Memory B cell (primary cell): ENCODE data around the gene BORCS5.

Experiments used
- ATAC-seq: fragments of 150-1000 bp; cut with Tn5 transposase; 2 replicates; pipeline ENCODE4 v1.10.0; 2021; ENCODE audit warnings: low read depth, mild to moderate bottlenecking, moderate library complexity
- DNase-seq, 2 donors: peaks; one replicate each; pipeline ENCODE4 v3.0.0; 2022; ENCODE audit warnings: low spot score in 2 of 2
- H3K27ac Mint-ChIP-seq: one replicate; pipeline ENCODE4 v1.8.0; 2022; ENCODE audit warnings: mild to moderate bottlenecking, moderate library complexity, mixed read lengths
- H3K27me3 Mint-ChIP-seq: one replicate; pipeline ENCODE4 v1.8.0; 2022; ENCODE audit warnings: mixed read lengths
- H3K36me3 Mint-ChIP-seq: one replicate; pipeline ENCODE4 v1.8.0; 2022; ENCODE audit warnings: mild to moderate bottlenecking, mixed read lengths
- H3K4me1 Mint-ChIP-seq: one replicate; pipeline ENCODE4 v1.8.0; 2022; ENCODE audit warnings: mixed read lengths
- H3K4me3 Mint-ChIP-seq: one replicate; pipeline ENCODE4 v1.8.0; 2022; ENCODE audit warnings: mild to moderate bottlenecking, moderate library complexity, mixed read lengths
- H3K9me3 Mint-ChIP-seq: one replicate; pipeline ENCODE4 v1.8.0; 2022; ENCODE audit warnings: mixed read lengths

The BORCS5 gene

DNA sequence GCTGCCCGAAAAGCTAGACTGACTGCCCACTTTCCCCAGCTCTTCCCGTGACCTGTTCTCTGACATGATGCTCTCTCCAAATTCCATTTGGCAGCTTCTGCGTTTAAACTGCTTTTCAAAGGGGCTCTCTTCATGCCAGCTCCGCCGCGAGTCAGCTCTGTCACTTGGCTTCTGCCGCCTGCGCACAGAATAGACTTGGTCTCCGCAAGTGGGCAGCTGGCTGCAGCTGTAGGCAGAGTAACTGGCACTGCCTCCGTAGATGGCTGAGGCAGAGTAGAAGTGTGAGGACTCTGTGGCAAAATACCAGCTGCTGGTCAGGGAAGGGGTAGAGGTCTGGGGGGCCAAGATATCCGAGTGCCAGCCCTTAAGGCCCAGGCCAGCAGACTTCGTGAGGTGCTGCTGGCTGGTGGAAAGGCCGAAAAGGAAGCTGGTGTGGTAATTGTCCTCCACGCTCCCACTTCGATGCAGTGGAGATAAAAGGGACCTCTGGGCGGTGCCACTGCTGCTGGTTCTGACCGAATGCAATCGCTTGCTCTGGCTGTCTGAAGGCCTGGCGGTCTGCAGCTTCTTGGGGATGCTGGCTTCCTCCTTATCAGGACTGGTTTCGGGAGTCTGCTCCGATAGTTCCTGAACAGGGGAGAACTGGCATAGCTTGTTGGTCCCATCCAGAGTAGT, 120.1 kb downstream of the BORCS5 start:
- Mint-ChIP-seq H3K9me3 (no peaks in the 10 kb centered on the region), H3K27me3 (no peaks in the 10 kb centered on the region), H3K27ac (no peak overlapping the region), H3K36me3 (peaks cover 13% of the 10 kb centered on the region), H3K4me3 (no peak overlapping the region), H3K4me1 (peaks cover 11% of the 10 kb centered on the region)
- ATAC-seq = no peak
- no peak for DNase-seq

DNA sequence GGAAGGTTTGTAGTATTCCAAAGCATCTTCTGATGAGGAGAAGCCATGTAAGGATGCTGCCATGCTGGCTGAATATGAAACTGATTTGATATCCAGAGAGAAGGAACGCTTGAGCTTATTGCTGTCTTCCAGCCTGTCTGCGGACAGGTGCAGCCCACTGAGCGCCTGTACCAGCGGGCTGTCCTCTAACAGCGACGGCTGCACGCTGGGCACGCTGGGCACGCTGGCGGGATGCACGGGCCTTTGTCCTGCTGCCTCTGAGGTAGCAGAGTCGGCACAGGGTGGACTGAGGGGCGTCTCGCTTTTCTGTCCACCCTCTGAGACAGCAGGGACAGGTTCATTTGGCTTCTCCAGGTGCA, 120.6 kb downstream of the BORCS5 start:
- Mint-ChIP-seq H3K36me3 (peaks cover 13% of the 10 kb centered on the region), H3K4me3 (no peak overlapping the region), H3K4me1 (peaks cover 14% of the 10 kb centered on the region), H3K27me3 (no peaks in the 10 kb centered on the region), H3K27ac (no peak overlapping the region), H3K9me3 (no peaks in the 10 kb centered on the region)
- ATAC-seq = no peak
- no peak for DNase-seq

DNA sequence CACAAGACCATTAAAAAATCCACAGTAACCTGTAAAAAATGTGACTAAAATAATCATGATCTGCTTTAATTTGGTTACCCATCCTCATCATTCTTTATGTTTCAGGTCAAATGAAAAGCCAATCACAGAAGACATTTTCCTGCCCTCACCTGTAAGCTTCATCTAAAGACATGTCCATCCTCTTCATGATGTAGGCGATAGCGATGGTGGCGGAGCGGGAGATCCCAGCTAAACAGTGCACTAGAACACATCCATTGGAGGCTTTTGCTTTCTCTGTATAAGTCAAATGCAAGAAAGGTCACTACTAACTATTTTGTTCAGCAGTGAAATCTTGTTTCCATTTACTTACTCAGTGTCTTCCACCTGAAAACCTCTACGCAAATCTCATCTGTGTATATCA, 123.2 kb downstream of the BORCS5 start:
- no peak for ATAC-seq
- Mint-ChIP-seq H3K4me1 (peaks cover 14% of the 10 kb centered on the region), H3K27ac (no peak overlapping the region), H3K4me3 (no peak overlapping the region), H3K27me3 (no peaks in the 10 kb centered on the region), H3K36me3 (peaks cover 8% of the 10 kb centered on the region), H3K9me3 (no peaks in the 10 kb centered on the region)
- DNase-seq = no peak

DNA sequence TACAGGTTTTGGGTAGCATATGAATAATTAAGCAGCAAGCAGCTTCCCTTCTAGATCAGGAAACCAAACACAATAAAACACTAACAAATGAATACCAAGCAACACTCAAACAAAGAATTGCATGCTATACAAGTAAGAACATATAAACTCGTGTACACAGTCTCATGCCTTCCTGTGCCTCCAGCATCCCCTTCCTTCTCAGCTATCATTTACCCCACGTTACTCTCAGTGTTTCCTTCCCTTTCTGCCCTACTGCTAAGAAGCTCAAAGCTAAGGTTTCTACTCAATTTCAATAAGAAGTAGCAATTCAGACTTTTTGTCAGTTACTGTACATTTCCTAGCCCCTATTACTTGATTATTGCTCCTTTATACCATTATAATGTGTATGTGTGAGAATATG, 124.8 kb downstream of the BORCS5 start:
- no peak overlapping the region for H3K27ac Mint-ChIP-seq
- DNase-seq (no peak), ATAC-seq (no peak)
- H3K4me1 Mint-ChIP-seq = peaks cover 9% of the 10 kb centered on the region
- H3K9me3 Mint-ChIP-seq = no peaks in the 10 kb centered on the region
- H3K36me3 Mint-ChIP-seq = peaks cover 8% of the 10 kb centered on the region
- H3K4me3 Mint-ChIP-seq = no peak overlapping the region
- no peaks in the 10 kb centered on the region for H3K27me3 Mint-ChIP-seq

DNA sequence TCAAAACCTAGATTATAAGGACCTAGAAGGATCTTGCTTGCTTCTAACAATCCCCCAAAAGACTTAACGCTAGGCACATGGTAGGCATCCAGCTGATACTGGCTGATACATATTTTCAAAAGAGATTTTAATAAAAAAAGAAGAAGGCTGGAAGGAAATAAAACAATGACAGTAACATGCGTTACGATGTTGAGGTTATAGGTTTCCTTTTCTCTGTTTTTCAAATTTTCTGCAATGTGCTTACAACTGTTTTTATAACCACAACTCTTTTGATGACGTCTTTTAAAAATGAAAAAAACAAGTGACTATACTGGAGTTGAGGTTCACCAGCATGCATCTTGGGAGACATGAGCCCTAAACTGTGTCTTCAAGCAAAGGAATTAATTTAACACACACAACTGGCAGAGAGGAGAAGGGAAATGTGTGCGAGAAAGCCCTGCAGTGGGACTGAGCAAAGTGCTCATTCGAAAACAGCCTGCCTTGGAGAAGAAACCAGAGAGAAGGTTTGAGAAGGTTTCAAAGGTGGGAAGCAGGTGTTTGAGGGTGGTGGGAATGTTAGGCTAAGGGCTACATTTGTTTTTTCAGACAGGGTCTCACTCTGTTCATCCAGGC, 125.4 kb downstream of the BORCS5 start:
- Mint-ChIP-seq H3K36me3 (peaks cover 6% of the 10 kb centered on the region), H3K4me3 (no peak overlapping the region), H3K4me1 (peaks cover 9% of the 10 kb centered on the region), H3K9me3 (no peaks in the 10 kb centered on the region), H3K27ac (peak overlapping the region; percentile 51), H3K27me3 (no peaks in the 10 kb centered on the region)
- DNase-seq (no peak), ATAC-seq (no peak)

DNA sequence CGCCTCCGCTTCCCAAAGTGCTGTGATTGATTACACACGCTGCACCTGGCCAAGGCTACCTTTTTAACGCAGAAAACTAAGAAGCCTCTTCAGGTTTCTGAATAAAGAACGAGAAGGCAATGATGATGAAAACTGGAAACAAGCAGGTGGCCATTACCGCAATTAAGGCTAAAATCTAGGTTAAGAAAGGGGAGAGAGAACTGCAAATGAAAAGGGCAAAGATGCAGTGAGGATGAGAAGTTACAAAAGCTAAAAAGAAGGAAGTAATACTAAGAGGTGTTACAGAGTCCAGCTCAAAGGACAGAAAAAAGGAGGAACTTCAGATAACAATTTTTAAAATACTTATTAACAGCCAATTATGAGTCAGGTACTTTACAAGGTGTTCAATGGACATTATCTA, 126.1 kb downstream of the BORCS5 start:
- H3K36me3 Mint-ChIP-seq = peaks cover 6% of the 10 kb centered on the region
- H3K9me3 Mint-ChIP-seq = no peaks in the 10 kb centered on the region
- ATAC-seq (peak; percentile 89), DNase-seq (peak in 1 of 2 donors; percentile 9)
- H3K27ac Mint-ChIP-seq = peak overlapping the region; percentile 51
- H3K4me3 Mint-ChIP-seq = no peak overlapping the region
- H3K27me3 Mint-ChIP-seq = no peaks in the 10 kb centered on the region
- peaks cover 9% of the 10 kb centered on the region for H3K4me1 Mint-ChIP-seq

DNA sequence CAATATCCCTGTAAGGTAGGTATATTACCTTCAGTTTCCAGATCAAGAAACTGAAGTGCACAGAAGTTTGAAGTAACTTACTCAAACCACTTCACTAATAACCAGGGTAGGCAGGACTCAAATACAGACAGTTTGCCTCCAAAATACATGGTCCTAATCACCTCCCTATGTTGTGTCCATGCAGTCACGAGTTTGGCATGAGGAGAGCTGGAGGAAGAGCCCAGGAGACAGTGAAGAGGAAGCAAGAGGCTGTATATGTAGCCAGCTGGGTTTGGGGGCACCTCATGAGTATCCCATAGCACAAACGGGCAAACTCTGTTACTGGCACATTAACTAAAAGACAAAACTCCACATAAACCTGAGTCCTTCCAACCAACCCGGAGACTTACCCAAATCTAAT, 126.6 kb downstream of the BORCS5 start:
- Mint-ChIP-seq H3K4me3 (no peak overlapping the region), H3K27me3 (no peaks in the 10 kb centered on the region), H3K36me3 (peaks cover 8% of the 10 kb centered on the region), H3K27ac (peak overlapping the region; percentile 51), H3K4me1 (peaks cover 9% of the 10 kb centered on the region), H3K9me3 (no peaks in the 10 kb centered on the region)
- no peak for DNase-seq
- ATAC-seq = no peak

DNA sequence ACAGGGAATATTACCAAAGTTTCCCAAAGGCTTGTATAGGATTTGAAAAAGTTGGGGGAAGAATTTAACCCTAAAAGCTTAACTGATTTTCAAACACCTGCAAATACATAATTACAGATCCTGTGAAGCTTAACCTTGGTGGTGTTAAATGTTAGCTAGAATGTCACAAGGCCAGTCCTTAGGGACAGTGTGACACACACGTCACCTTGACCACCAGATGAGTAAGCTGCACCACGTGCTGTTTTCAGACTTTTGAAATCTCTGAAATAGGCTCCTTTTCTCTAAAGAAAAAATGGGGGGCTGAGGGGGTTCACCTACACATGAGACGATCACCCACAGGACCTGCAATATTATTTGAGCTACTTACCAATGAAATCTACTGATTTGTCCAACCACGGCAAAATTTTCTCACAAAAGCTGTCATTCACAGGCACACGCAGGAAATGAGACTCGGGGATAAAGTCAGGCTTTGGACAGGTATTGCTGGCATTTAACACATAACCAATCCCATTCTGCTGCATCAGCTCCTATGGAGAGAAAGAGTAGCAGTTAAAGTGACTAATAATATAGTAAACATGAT, 129.9 kb downstream of the BORCS5 start:
- ATAC-seq = peak; percentile 21
- Mint-ChIP-seq H3K36me3 (peaks cover 4% of the 10 kb centered on the region), H3K27ac (no peak overlapping the region), H3K9me3 (no peaks in the 10 kb centered on the region), H3K4me1 (peaks cover 9% of the 10 kb centered on the region), H3K27me3 (no peaks in the 10 kb centered on the region), H3K4me3 (no peak overlapping the region)
- no peak for DNase-seq

DNA sequence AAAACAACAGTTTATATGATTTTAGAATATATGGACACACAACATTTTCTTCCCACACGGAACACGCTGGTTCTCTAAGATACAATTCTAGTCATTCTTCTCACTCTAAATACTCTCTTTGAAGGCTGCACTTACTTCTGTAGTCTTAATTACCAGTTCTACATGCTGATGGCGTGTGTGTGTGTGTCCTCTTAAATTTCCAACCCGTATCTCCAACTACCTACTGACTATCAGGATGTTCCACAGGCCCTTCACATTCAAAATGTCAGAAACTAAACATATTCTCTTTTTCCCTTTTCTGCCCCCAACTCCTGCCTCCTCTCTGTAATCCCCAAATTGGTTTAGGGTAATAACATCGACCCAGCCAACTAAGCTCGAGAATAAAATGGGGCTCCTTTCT, 130.6 kb downstream of the BORCS5 start:
- Mint-ChIP-seq H3K4me3 (no peak overlapping the region), H3K36me3 (peaks cover 4% of the 10 kb centered on the region), H3K27me3 (no peaks in the 10 kb centered on the region), H3K9me3 (no peaks in the 10 kb centered on the region), H3K4me1 (peaks cover 6% of the 10 kb centered on the region), H3K27ac (no peak overlapping the region)
- DNase-seq (no peak), ATAC-seq (no peak)

DNA sequence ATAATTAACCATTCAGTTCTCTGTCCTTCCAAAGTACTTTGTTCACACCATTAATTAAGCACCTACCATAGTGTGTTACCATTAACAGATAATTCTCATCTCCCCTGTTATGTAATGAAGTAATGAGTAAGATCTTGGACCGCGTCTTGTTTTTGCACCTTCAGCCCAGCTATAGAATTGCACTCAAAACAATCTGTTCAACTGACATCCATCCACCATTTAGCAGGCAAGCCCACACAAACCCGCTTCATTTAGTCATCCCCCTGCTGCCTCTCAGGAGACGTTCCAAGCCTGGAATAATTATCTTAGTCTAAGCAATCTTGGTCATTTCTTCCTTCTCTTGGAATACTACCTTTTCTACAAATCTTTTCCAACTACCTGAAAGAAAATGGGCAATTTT, 131.4 kb downstream of the BORCS5 start:
- H3K27me3 Mint-ChIP-seq = no peaks in the 10 kb centered on the region
- peaks cover 4% of the 10 kb centered on the region for H3K36me3 Mint-ChIP-seq
- H3K4me1 Mint-ChIP-seq = peaks cover 3% of the 10 kb centered on the region
- DNase-seq = no peak
- no peak overlapping the region for H3K27ac Mint-ChIP-seq
- H3K4me3 Mint-ChIP-seq = no peak overlapping the region
- H3K9me3 Mint-ChIP-seq = no peaks in the 10 kb centered on the region
- ATAC-seq = no peak

DNA sequence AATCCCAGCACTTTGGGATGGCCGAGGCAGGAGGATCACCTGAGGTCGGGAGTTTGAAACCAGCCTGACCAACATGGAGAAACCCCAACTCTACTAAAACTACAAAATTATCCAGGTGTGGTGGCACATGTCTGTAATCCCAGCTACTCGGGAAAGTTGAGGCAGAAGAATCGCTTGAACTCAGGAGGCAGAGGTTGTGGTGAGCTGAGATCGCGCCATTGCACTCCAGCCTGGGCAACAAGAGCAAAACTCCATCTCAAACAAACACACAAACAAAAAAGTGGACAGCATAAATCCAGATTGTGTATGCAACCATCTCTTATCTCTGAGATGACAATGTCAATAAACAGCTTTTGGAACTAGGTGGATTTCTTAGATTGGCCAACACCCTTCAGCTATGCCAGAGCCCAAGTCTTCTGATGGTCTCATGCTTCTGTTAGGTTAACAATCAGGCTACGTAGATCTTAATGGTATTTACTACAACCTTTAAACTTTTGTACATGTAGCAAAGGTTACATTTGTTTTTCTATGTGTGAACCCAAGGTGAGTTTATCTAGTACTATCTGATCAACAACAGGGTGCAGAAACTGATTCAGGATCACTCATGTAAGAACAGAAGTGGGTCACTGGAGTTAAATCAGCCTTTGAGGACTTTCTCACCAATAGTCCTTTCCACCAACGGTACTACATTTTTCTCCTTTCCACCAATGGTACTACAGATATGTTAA, 132.1 kb downstream of the BORCS5 start:
- Mint-ChIP-seq H3K27ac (no peak overlapping the region), H3K4me3 (no peak overlapping the region)

DNA sequence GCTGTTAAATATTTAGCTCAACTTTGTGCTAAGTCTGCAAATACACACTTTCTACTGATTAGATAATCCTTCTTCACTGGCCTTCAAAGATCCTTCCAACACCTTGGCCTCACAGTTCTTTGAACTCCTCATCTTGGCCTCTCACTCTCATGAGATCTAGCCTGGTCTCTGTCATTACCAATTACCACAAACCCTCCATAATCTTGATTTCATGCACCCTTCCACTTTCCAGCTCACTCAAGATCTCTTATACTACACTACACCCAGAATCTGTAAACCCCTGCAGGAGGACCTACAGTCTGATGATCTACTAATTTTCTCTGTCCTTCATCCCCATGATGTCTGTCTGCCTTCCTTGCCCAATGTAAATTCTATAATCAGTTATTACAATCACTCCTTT, 134.7 kb downstream of the BORCS5 start:
- no peaks in the 10 kb centered on the region for H3K9me3 Mint-ChIP-seq
- peaks cover 2% of the 10 kb centered on the region for H3K36me3 Mint-ChIP-seq
- ATAC-seq (no peak), DNase-seq (no peak)
- H3K27ac Mint-ChIP-seq = no peak overlapping the region
- no peak overlapping the region for H3K4me3 Mint-ChIP-seq
- no peaks in the 10 kb centered on the region for H3K4me1 Mint-ChIP-seq
- no peaks in the 10 kb centered on the region for H3K27me3 Mint-ChIP-seq

More for the DNA sequence above, 132.1 kb downstream of the BORCS5 start:
- Mint-ChIP-seq H3K36me3 (peaks cover 4% of the 10 kb centered on the region), H3K4me1 (no peaks in the 10 kb centered on the region), H3K27me3 (no peaks in the 10 kb centered on the region), H3K9me3 (no peaks in the 10 kb centered on the region)
- no peak for ATAC-seq
- no peak for DNase-seq

DNA sequence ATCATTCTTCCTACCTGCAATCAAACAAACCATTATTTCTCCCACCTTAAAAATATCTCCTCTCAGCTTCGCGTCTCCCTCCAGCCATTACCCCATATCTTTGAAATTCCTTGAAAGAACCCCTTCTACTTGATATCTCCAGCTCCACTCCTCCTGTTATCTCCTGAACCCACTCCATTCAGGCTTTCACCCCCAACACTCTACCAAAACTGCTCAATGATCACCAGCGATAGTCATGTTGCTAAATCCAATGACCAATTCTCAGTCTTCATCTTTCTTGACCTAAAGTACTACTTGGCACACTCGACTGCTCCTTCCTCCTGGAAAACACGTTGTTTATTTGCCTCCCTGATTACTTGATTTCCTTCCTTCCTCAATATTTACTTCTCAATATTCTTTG, 135.7 kb downstream of the BORCS5 start:
- Mint-ChIP-seq H3K27me3 (no peaks in the 10 kb centered on the region), H3K4me1 (no peaks in the 10 kb centered on the region)
- no peak for DNase-seq

DNA sequence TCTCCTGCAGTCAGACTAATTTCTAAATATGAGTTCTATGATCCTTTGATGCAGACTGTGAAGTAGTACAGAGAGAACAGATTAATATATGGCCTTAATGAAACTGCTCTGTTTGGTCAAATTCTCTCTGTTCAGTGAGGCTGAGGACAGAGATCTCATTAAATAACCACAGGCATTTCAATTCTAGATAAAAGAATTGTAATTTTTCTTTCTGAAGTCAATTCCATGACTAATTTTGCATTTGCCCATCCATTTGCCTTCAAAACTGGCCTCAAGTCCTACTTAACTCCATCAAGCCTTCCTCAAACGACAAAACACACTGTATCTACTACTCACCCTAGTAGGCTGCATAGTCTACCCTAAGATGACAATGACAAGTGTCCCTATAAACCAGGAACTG, 138.7 kb downstream of the BORCS5 start:
- Mint-ChIP-seq H3K4me1 (no peaks in the 10 kb centered on the region), H3K27ac (no peak overlapping the region), H3K27me3 (no peaks in the 10 kb centered on the region), H3K9me3 (no peaks in the 10 kb centered on the region), H3K4me3 (no peak overlapping the region), H3K36me3 (no peaks in the 10 kb centered on the region)
- ATAC-seq (no peak), DNase-seq (no peak)

More for the DNA sequence above, 135.7 kb downstream of the BORCS5 start:
- ATAC-seq = no peak
- no peak overlapping the region for H3K4me3 Mint-ChIP-seq
- H3K27ac Mint-ChIP-seq = no peak overlapping the region
- peaks cover 2% of the 10 kb centered on the region for H3K36me3 Mint-ChIP-seq
- no peaks in the 10 kb centered on the region for H3K9me3 Mint-ChIP-seq
